Memory B cell (primary cell): Measurements from ENCODE around the gene C22orf39.
"Not testable (repeated sequence)": the region's sequence is repeated elsewhere in the genome, so short reads cannot be mapped to it uniquely, and the experiment has no call there.

Experiments
- ATAC-seq: fragments of 150-1000 bp; cut with Tn5 transposase; 2 replicates; pipeline ENCODE4 v1.10.0; 2021; ENCODE audit warnings: low read depth, mild to moderate bottlenecking, moderate library complexity
- DNase-seq, 2 donors: peaks; one replicate each; pipeline ENCODE4 v3.0.0; 2022; ENCODE audit warnings: low spot score in 2 of 2
- H3K27ac Mint-ChIP-seq: one replicate; pipeline ENCODE4 v1.8.0; 2022; ENCODE audit warnings: mild to moderate bottlenecking, moderate library complexity, mixed read lengths
- H3K27me3 Mint-ChIP-seq: one replicate; pipeline ENCODE4 v1.8.0; 2022; ENCODE audit warnings: mixed read lengths
- H3K36me3 Mint-ChIP-seq: one replicate; pipeline ENCODE4 v1.8.0; 2022; ENCODE audit warnings: mild to moderate bottlenecking, mixed read lengths
- H3K4me1 Mint-ChIP-seq: one replicate; pipeline ENCODE4 v1.8.0; 2022; ENCODE audit warnings: mixed read lengths
- H3K4me3 Mint-ChIP-seq: one replicate; pipeline ENCODE4 v1.8.0; 2022; ENCODE audit warnings: mild to moderate bottlenecking, moderate library complexity, mixed read lengths
- H3K9me3 Mint-ChIP-seq: one replicate; pipeline ENCODE4 v1.8.0; 2022; ENCODE audit warnings: mixed read lengths

Gene C22orf39

GRCh38 chr22:19436444-19437161 is 10.9 kb downstream of the C22orf39 start:
- Mint-ChIP-seq H3K4me1 (peaks cover 21% of the 10 kb centered on the region), H3K27ac (peak overlapping the region; percentile 7)
- not testable (repeated sequence) for H3K4me3 Mint-ChIP-seq, DNase-seq, H3K36me3 Mint-ChIP-seq, H3K27me3 Mint-ChIP-seq, ATAC-seq, H3K9me3 Mint-ChIP-seq

DNA sequence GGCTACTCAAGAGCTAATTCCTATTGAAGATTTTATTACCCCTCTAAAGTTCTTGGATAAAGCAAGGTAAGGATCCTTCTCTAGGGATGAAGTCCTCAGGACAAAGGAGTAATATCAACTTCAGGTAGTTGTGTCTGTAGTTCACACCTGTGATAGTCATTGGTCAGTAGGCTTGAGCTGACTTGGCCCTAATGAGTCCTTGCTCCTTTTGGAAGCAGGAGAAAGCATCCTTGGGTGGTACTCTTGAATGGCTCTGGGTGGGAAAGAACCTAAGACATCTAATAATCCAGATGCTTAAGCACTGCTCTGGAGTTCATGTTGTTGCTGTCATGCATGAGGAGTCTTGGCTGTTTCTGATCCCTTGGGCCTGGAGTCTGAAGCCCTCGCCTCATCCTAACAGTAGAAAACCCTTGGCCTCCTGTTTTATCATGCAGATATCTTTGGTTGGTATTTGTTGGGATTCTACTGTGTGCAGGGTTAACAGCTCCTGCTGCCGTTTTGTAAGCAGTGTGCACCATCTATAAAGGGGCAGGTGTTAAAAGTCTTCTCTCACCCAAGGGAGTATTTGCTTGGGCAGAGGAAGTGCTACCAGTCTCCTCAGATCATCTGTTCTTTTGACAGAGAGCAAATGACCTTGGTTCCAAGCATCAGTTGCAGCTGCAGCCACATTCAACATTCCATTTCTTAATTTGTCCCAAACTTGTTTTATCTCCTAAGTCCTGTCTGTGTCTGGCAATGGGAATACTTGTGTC is 12.5 kb downstream of the C22orf39 start:
- Mint-ChIP-seq H3K4me1 (peaks cover 25% of the 10 kb centered on the region), H3K4me3 (peak overlapping the region; percentile 11), H3K27me3 (no peaks in the 10 kb centered on the region), H3K36me3 (peaks cover 8% of the 10 kb centered on the region), H3K27ac (peak overlapping the region; percentile 83), H3K9me3 (no peaks in the 10 kb centered on the region)
- ATAC-seq (no peak), DNase-seq (no peak)

DNA sequence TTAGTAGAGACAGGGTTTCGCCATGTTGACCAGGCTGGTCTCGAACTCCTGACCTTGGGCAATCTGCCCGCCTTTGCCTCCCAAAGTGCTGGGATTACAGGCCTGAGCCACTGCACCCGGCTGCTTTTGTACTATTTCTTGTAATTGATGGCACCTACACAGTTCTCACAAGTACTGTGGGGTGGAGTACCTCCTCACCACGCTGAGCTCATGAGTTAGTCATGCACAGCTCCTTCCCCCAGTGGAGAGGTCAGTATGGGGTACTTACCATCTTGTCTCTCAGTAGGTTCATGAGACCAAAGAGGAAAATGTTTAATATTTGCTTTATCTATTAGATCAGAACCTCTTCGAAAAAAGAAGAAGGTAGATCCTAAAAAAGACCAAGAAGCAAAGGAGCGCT is 13.1 kb downstream of the C22orf39 start:
- DNase-seq, result no peak
- H3K9me3 Mint-ChIP-seq, result no peaks in the 10 kb centered on the region
- peaks cover 31% of the 10 kb centered on the region for H3K4me1 Mint-ChIP-seq
- H3K27ac Mint-ChIP-seq, result peak overlapping the region; percentile 83
- H3K4me3 Mint-ChIP-seq, result peak overlapping the region; percentile 60
- ATAC-seq, result no peak
- no peaks in the 10 kb centered on the region for H3K27me3 Mint-ChIP-seq
- H3K36me3 Mint-ChIP-seq, result peaks cover 8% of the 10 kb centered on the region

DNA sequence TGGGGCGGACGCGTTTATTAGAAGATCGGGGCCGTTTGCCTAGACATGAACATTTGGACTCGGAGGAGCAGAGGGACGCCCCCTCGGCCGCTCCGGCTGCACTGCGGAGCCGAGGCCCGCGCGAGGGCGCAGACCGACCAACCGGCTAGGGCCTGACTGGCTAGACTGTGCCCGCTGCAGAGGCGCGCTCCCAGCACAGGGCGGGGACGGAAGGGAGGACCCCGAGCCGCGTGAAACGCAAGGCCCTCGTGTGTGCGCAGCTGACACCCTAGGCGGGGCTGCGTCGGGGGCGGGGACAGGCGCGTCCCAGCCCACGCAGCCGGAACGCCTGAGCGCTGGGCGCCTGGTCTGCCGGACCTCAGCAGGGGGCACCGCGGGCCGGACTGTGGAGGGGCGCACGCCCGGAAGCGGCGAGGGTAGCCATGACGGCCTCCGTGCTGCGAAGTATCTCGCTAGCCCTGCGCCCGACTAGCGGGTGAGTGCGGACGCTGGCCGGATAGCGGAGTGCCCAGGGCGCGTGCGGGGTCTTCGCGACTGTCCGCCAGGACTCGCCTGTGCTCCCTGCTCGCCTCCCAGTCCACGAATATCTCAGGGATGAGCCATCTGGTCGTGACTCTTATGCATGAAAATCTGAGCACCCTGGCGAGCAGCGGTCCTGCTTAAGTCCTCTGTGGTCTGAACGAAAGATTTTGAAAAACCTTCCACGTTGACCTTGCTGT is 15.2 kb downstream of the C22orf39 start, which contains the start of gene MRPL40:
MRPL40 (plus strand) TSS at position 413 of the 719 bp plus-strand sequence; CDS start at position 423, 10 bp downstream.
- H3K4me1 Mint-ChIP-seq, result peaks cover 33% of the 10 kb centered on the region
- H3K27me3 Mint-ChIP-seq, result no peaks in the 10 kb centered on the region
- H3K36me3 Mint-ChIP-seq, result peaks cover 7% of the 10 kb centered on the region
- H3K27ac Mint-ChIP-seq, result peak within 1 kb of the TSS; percentile 89
- ATAC-seq (peak; percentile 81), DNase-seq (peak; percentile 74 to 78)
- H3K9me3 Mint-ChIP-seq, result no peaks in the 10 kb centered on the region
- H3K4me3 Mint-ChIP-seq, result peak within 1 kb of the TSS; percentile 92

DNA sequence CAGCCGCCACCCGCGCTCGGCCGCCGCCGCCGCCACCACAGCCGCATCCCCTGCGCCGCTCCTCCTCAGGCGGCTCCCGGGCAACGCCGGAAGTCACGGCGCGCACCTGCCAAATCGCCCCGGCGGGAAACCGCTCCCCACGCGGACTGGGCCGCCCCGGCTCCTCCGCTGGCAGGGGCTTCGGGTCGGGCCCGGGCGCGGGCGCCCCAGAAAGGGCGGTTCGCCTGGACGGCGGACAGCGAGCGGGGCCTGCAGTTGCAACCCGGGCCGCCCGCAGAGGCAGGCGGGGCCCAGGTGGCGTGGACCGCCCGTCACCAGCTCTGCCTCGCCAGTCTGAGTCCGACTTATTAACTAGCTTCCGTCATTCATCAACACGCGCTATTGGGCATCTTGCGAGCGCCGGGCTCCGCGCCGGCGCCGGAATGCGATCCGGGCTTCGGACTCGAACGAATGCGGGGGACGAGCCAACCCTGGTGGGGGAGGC is 15.8 kb downstream of the C22orf39 start, which contains the start of gene HIRA:
HIRA (minus strand) TSS at position 85 of the 484 bp plus-strand sequence. CDS start 257 bp downstream, outside the sequence.
- DNase-seq (peak; percentile 87 to 97), ATAC-seq (peak; percentile 62)
- peaks cover 6% of the 10 kb centered on the region for H3K36me3 Mint-ChIP-seq
- H3K27ac Mint-ChIP-seq, result peak within 1 kb of the TSS; percentile 89
- no peaks in the 10 kb centered on the region for H3K9me3 Mint-ChIP-seq
- no peaks in the 10 kb centered on the region for H3K27me3 Mint-ChIP-seq
- peaks cover 37% of the 10 kb centered on the region for H3K4me1 Mint-ChIP-seq
- H3K4me3 Mint-ChIP-seq, result peak within 1 kb of the TSS; percentile 92

- no peaks in the 10 kb centered on the region for H3K27me3 Mint-ChIP-seq
- peaks cover 8% of the 10 kb centered on the region for H3K36me3 Mint-ChIP-seq
- peak overlapping the region; percentile 92 for H3K4me3 Mint-ChIP-seq
- H3K4me1 Mint-ChIP-seq, result peaks cover 40% of the 10 kb centered on the region
- no peaks in the 10 kb centered on the region for H3K9me3 Mint-ChIP-seq
- DNase-seq (peak in 1 of 2 donors; percentile 47), ATAC-seq (no peak)
- H3K27ac Mint-ChIP-seq, result peak overlapping the region; percentile 89
These were observed 16.5 kb downstream of the C22orf39 start for GRCh38 chr22:19430890-19431541.

DNA sequence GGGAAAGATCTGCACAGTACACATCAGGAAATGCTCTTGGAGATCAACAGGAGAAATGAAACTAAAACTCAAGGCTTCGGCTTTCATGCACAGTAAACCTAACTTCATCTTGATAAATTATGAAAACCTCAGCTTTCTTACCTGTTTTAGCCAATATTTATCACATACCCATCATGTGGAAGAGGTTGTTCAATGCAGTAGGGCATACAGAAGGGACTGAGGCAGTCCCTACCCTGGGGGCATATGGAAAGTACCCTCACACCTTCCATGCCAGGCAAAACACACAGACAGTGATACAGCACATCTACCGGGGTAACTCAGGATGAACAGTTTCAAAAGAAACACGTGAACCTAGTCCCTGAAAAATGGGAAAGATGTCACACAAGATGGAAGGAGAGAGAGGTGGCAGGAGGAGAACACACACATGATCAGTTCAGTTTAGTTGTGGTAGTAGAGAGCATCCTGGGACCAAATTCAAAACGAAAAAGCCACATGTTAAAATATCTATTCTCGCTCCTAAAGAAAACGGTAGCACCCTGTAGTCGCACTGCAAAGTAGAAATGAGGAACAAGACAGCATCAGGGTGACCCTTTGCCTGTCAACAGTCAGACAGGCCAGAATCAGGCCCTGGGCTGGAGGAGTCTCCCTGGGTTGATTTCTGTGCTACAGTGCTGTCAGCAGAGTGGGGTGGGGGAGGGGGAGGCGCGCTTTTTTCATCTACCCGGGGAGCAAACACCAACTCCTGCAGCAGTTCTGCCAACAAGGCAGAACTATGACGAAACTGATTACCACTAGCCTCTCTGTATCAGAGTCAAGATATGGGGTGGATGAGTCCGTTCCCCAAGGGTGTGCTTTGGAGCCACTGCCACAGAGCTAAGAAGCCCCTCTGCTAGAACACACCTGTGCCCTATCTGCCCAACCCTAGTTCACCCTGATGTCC is 17.3 kb downstream of the C22orf39 start:
- no peaks in the 10 kb centered on the region for H3K27me3 Mint-ChIP-seq
- H3K9me3 Mint-ChIP-seq, result no peaks in the 10 kb centered on the region
- H3K4me3 Mint-ChIP-seq, result peak overlapping the region; percentile 92
- peaks cover 6% of the 10 kb centered on the region for H3K36me3 Mint-ChIP-seq
- DNase-seq (no peak), ATAC-seq (no peak)
- peak overlapping the region; percentile 89 for H3K27ac Mint-ChIP-seq
- peaks cover 36% of the 10 kb centered on the region for H3K4me1 Mint-ChIP-seq

GRCh38 chr22:19424186-19424500 is 23.4 kb downstream of the C22orf39 start:
- no peak for ATAC-seq
- no peak for DNase-seq
- Mint-ChIP-seq H3K4me1 (peaks cover 39% of the 10 kb centered on the region), H3K4me3 (no peak overlapping the region), H3K27ac (no peak overlapping the region), H3K36me3 (peaks cover 7% of the 10 kb centered on the region), H3K9me3 (no peaks in the 10 kb centered on the region), H3K27me3 (no peaks in the 10 kb centered on the region)

- peaks cover 41% of the 10 kb centered on the region for H3K4me1 Mint-ChIP-seq
- H3K27me3 Mint-ChIP-seq, result no peaks in the 10 kb centered on the region
- no peaks in the 10 kb centered on the region for H3K9me3 Mint-ChIP-seq
- no peak for DNase-seq
- no peak overlapping the region for H3K4me3 Mint-ChIP-seq
- ATAC-seq, result no peak
- H3K27ac Mint-ChIP-seq, result no peak overlapping the region
- H3K36me3 Mint-ChIP-seq, result peaks cover 9% of the 10 kb centered on the region
These were observed 24.8 kb downstream of the C22orf39 start for GRCh38 chr22:19422440-19423301.

- Mint-ChIP-seq H3K27me3 (no peaks in the 10 kb centered on the region), H3K4me1 (peaks cover 36% of the 10 kb centered on the region), H3K36me3 (peaks cover 8% of the 10 kb centered on the region), H3K27ac (no peak overlapping the region), H3K4me3 (no peak overlapping the region), H3K9me3 (no peaks in the 10 kb centered on the region)
- DNase-seq, result no peak
- no peak for ATAC-seq
These were observed 27.2 kb downstream of the C22orf39 start for GRCh38 chr22:19420321-19420720.

- DNase-seq, result no peak
- Mint-ChIP-seq H3K27ac (peak overlapping the region; percentile 56), H3K27me3 (no peaks in the 10 kb centered on the region), H3K9me3 (no peaks in the 10 kb centered on the region), H3K4me3 (no peak overlapping the region), H3K36me3 (peaks cover 8% of the 10 kb centered on the region), H3K4me1 (peaks cover 36% of the 10 kb centered on the region)
- ATAC-seq, result peak; percentile 67
These were observed 27.9 kb downstream of the C22orf39 start for GRCh38 chr22:19419464-19420178.
